SK-N-SH treated with all-trans-retinoic acid at 6 μM for 48 hours (cell line): ENCODE measurements around the gene GAP43.

Experiments used
- ATAC-seq: fragments of 200-7000 bp; cut with Tn5 transposase; 3 replicates; pipeline ENCODE4 v1.9.1; 2020; ENCODE audit warnings: mild to moderate bottlenecking, moderate library complexity
- ARNTL ChIP-seq: fragments of 450-650 bp; formaldehyde crosslinking; IDR thresholded peaks from 2 replicates; pipeline ENCODE4 v1.5.0; 2020; ENCODE audit warnings: low read depth, mild to moderate bottlenecking, moderate library complexity, borderline replicate concordance
- CSDC2 ChIP-seq: fragments of 250-450 bp; sonication (Bioruptor Pico); IDR thresholded peaks from 2 replicates; pipeline ENCODE4 v1.5.0; 2020; ENCODE audit warnings: mild to moderate bottlenecking, moderate library complexity
- ESRRG ChIP-seq: fragments of 250-450 bp; sonication (Bioruptor Pico); IDR thresholded peaks from 2 replicates; pipeline ENCODE4 v1.6.1; 2021; ENCODE audit warnings: mild to moderate bottlenecking
- GLIS3 ChIP-seq: fragments of 250-450 bp; sonication (Bioruptor Pico); IDR thresholded peaks from 2 replicates; pipeline ENCODE4 v1.5.0; 2020; ENCODE audit warnings: mild to moderate bottlenecking, moderate library complexity
- ISL1 ChIP-seq: fragments of 250-450 bp; sonication (Bioruptor Pico); IDR thresholded peaks from 2 replicates; pipeline ENCODE4 v2.1.2; 2022; ENCODE audit warnings: mild to moderate bottlenecking, moderate library complexity
- OSR1 ChIP-seq: fragments of 250-450 bp; sonication (Bioruptor Pico); IDR thresholded peaks from 2 replicates; pipeline ENCODE4 v1.8.0; 2022; ENCODE audit warnings: moderate library complexity, mild to moderate bottlenecking, inconsistent platforms
- PPARA ChIP-seq: fragments of 250-450 bp; sonication (Bioruptor Pico); IDR thresholded peaks from 2 replicates; pipeline ENCODE4 v1.5.0; 2020; ENCODE audit warnings: mild to moderate bottlenecking, borderline replicate concordance
- RARB ChIP-seq: fragments of 250-450 bp; sonication (Bioruptor Pico); IDR thresholded peaks from 2 replicates; pipeline ENCODE4 v1.8.0; 2021; ENCODE audit warnings: mild to moderate bottlenecking, moderate library complexity
- TCF4 ChIP-seq: fragments of 250-450 bp; sonication (Bioruptor Pico); IDR thresholded peaks from 2 replicates; pipeline ENCODE4 v1.8.0; 2021; ENCODE audit warnings: mild to moderate bottlenecking, moderate library complexity, borderline replicate concordance
- TOX ChIP-seq: fragments of 250-450 bp; sonication (Bioruptor Pico); IDR thresholded peaks from 2 replicates; pipeline ENCODE4 v1.8.0; 2021; ENCODE audit warnings: mild to moderate bottlenecking, moderate library complexity, borderline replicate concordance
- ZC3H10 ChIP-seq: fragments of 250-450 bp; sonication (Bioruptor Pico); IDR thresholded peaks from 2 replicates; pipeline ENCODE4 v1.5.1; 2021; ENCODE audit warnings: mild to moderate bottlenecking, moderate library complexity
- ZFP3 ChIP-seq: fragments of 250-450 bp; sonication (Bioruptor Pico); IDR thresholded peaks from 2 replicates; pipeline ENCODE4 v1.5.0; 2020; ENCODE audit warnings: mild to moderate bottlenecking, moderate library complexity
- ZFP30 ChIP-seq: fragments of 450-650 bp; formaldehyde crosslinking; IDR thresholded peaks from 2 replicates; pipeline ENCODE4 v1.5.0; 2022; ENCODE audit warnings: mild to moderate bottlenecking, moderate library complexity
- ZNF565 ChIP-seq: fragments of 450-650 bp; formaldehyde crosslinking; conservative IDR thresholded peaks from 2 replicates; pipeline ENCODE4 v1.5.0; 2020; ENCODE audit warnings: low read depth, mild to moderate bottlenecking, moderate library complexity
- ZNF70 ChIP-seq: fragments of 450-650 bp; formaldehyde crosslinking; IDR thresholded peaks from 2 replicates; pipeline ENCODE4 v1.5.0; 2020; ENCODE audit warnings: mild to moderate bottlenecking, moderate library complexity
- ZNF8 ChIP-seq: fragments of 450-650 bp; formaldehyde crosslinking; IDR thresholded peaks from 2 replicates; pipeline ENCODE4 v1.5.0; 2020; ENCODE audit warnings: mild to moderate bottlenecking, moderate library complexity
- TF ChIP-seq, protein P1 (sequence below): fragments of 250-450 bp; sonication (Bioruptor Pico); IDR thresholded peaks from 2 replicates; pipeline ENCODE4 v1.8.0; 2020; ENCODE audit warnings: mild to moderate bottlenecking, moderate library complexity, borderline replicate concordance
- TF ChIP-seq, protein P2 (sequence below): fragments of 250-450 bp; sonication (Bioruptor Pico); IDR thresholded peaks from 2 replicates; pipeline ENCODE4 v1.5.1; 2021; ENCODE audit warnings: mild to moderate bottlenecking, moderate library complexity
- TF ChIP-seq, protein P3 (sequence below): fragments of 250-450 bp; sonication (Bioruptor Pico); IDR thresholded peaks from 2 replicates; pipeline ENCODE4 v1.5.0; 2020; ENCODE audit warnings: mild to moderate bottlenecking, moderate library complexity
- TF ChIP-seq, protein P4 (sequence below): fragments of 250-450 bp; sonication (Bioruptor Pico); IDR thresholded peaks from 2 replicates; pipeline ENCODE4 v1.8.0; 2021; ENCODE audit warnings: low read depth, mild to moderate bottlenecking, moderate library complexity, borderline replicate concordance
- TF ChIP-seq, protein P5 (sequence below): fragments of 250-450 bp; sonication (Bioruptor Pico); IDR thresholded peaks from 2 replicates; pipeline ENCODE4 v1.5.1; 2020; ENCODE audit warnings: low read depth, mild to moderate bottlenecking, moderate library complexity

Gene GAP43

DNA sequence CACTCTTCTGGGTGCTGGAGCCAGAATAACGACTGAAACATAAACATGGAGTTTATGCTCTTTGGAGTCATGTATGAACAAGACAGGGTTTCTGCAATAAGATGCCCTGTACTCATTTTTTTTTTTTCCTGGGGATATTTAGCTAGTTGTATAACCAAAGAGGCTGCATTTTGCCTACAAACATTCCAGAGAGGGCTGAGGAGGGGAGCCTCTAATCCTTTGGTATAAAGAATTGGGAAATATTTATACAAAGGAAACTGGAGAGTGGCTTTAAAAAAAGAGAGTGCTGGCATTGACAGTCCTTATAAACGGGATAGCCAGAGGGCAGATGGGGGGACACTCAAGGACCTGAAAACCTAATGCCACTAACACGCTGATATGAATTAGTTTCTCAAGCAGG, 32.4 kb upstream of the GAP43 start:
- TF ChIP-seq TCF4 (no peak), ZNF565 (CRISPR knock-in tag) (no peak), ZNF70 (no peak), CSDC2 (CRISPR knock-in tag) (no peak), ZC3H10 (CRISPR knock-in tag) (no peak), ARNTL (no peak), TOX (CRISPR knock-in tag) (no peak), RARB (CRISPR knock-in tag) (no peak)
- TF ChIP-seq, protein P1, sequence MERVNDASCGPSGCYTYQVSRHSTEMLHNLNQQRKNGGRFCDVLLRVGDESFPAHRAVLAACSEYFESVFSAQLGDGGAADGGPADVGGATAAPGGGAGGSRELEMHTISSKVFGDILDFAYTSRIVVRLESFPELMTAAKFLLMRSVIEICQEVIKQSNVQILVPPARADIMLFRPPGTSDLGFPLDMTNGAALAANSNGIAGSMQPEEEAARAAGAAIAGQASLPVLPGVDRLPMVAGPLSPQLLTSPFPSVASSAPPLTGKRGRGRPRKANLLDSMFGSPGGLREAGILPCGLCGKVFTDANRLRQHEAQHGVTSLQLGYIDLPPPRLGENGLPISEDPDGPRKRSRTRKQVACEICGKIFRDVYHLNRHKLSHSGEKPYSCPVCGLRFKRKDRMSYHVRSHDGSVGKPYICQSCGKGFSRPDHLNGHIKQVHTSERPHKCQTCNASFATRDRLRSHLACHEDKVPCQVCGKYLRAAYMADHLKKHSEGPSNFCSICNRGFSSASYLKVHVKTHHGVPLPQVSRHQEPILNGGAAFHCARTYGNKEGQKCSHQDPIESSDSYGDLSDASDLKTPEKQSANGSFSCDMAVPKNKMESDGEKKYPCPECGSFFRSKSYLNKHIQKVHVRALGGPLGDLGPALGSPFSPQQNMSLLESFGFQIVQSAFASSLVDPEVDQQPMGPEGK (CRISPR knock-in tag): no peak
- TF ChIP-seq, all 23 proteins: peak for 0
- no peak for ATAC-seq

DNA sequence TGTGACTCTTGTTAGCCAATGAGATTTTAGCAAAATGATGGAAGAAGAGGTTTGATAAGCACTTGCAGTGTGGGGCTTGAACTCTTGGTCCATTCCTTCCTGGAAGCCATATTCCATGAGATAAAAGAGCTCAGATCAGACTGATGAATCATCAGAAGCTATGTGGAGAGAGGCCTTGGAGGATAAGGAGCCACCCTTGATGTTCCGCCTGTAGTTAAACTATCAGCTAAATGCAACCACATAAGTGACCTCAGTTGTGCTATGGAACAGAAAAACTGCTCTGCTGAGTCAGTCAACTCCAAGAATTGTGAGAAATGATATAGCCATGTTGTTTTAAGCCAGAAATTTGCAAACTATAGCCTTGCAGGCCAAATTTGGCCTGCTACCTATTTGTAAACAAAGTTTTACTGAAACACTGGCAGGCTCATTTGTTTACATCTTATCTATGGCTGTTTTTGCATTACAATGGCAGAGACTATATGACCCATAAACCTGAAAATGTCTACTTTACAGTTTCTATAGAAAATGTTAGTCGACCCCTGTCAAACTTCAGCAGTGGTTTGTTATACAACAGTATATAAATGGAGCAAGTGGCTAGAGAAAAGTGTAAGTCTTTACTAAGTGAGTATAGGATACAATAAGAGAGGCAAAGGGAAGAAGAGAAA, 27.6 kb upstream of the GAP43 start:
- TF ChIP-seq, protein P1 (CRISPR knock-in tag): no peak
- TF ChIP-seq, protein P2, sequence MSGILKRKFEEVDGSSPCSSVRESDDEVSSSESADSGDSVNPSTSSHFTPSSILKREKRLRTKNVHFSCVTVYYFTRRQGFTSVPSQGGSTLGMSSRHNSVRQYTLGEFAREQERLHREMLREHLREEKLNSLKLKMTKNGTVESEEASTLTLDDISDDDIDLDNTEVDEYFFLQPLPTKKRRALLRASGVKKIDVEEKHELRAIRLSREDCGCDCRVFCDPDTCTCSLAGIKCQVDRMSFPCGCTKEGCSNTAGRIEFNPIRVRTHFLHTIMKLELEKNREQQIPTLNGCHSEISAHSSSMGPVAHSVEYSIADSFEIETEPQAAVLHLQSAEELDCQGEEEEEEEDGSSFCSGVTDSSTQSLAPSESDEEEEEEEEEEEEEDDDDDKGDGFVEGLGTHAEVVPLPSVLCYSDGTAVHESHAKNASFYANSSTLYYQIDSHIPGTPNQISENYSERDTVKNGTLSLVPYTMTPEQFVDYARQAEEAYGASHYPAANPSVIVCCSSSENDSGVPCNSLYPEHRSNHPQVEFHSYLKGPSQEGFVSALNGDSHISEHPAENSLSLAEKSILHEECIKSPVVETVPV: no peak
- no peak for TF ChIP-seq TOX (CRISPR knock-in tag)
- TF ChIP-seq, protein P3, sequence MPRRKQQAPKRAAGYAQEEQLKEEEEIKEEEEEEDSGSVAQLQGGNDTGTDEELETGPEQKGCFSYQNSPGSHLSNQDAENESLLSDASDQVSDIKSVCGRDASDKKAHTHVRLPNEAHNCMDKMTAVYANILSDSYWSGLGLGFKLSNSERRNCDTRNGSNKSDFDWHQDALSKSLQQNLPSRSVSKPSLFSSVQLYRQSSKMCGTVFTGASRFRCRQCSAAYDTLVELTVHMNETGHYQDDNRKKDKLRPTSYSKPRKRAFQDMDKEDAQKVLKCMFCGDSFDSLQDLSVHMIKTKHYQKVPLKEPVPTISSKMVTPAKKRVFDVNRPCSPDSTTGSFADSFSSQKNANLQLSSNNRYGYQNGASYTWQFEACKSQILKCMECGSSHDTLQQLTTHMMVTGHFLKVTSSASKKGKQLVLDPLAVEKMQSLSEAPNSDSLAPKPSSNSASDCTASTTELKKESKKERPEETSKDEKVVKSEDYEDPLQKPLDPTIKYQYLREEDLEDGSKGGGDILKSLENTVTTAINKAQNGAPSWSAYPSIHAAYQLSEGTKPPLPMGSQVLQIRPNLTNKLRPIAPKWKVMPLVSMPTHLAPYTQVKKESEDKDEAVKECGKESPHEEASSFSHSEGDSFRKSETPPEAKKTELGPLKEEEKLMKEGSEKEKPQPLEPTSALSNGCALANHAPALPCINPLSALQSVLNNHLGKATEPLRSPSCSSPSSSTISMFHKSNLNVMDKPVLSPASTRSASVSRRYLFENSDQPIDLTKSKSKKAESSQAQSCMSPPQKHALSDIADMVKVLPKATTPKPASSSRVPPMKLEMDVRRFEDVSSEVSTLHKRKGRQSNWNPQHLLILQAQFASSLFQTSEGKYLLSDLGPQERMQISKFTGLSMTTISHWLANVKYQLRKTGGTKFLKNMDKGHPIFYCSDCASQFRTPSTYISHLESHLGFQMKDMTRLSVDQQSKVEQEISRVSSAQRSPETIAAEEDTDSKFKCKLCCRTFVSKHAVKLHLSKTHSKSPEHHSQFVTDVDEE (CRISPR knock-in tag): no peak
- no peak for TF ChIP-seq ISL1 (CRISPR knock-in tag)
- no peak for TF ChIP-seq TCF4
- no peak for TF ChIP-seq ESRRG (CRISPR knock-in tag)
- TF ChIP-seq ZC3H10 (CRISPR knock-in tag): no peak
- TF ChIP-seq, protein P4, sequence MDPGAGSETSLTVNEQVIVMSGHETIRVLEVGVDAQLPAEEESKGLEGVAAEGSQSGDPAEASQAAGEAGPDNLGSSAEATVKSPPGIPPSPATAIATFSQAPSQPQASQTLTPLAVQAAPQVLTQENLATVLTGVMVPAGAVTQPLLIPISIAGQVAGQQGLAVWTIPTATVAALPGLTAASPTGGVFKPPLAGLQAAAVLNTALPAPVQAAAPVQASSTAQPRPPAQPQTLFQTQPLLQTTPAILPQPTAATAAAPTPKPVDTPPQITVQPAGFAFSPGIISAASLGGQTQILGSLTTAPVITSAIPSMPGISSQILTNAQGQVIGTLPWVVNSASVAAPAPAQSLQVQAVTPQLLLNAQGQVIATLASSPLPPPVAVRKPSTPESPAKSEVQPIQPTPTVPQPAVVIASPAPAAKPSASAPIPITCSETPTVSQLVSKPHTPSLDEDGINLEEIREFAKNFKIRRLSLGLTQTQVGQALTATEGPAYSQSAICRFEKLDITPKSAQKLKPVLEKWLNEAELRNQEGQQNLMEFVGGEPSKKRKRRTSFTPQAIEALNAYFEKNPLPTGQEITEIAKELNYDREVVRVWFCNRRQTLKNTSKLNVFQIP (CRISPR knock-in tag): no peak
- TF ChIP-seq, protein P5, sequence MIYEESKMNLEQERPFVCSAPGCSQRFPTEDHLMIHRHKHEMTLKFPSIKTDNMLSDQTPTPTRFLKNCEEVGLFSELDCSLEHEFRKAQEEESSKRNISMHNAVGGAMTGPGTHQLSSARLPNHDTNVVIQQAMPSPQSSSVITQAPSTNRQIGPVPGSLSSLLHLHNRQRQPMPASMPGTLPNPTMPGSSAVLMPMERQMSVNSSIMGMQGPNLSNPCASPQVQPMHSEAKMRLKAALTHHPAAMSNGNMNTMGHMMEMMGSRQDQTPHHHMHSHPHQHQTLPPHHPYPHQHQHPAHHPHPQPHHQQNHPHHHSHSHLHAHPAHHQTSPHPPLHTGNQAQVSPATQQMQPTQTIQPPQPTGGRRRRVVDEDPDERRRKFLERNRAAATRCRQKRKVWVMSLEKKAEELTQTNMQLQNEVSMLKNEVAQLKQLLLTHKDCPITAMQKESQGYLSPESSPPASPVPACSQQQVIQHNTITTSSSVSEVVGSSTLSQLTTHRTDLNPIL (CRISPR knock-in tag): no peak
- no peak for TF ChIP-seq PPARA (CRISPR knock-in tag)
- no peak for TF ChIP-seq ZNF70
- no peak for ATAC-seq

DNA sequence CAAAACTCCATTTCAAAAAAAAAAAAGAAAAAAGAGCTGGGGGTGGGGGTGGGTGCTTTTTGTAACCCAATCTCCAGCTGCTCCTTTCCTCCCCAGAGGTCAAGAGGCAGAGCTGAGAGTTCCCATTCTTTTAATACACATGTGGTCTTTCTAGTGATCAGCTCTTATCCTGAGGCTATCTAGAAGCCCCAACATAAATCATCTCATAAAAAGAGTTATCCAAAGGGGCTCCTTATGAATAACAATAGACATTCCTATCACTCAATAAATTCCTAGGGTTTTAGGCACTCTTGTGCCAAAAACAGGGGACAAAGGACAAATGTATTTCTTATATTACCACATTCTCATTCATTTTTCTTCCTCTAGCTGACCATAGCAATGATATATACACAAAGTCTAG, 25.1 kb upstream of the GAP43 start:
- TF ChIP-seq ZFP30 (CRISPR knock-in tag) (no peak), TCF4 (no peak), GLIS3 (CRISPR knock-in tag) (no peak), ZFP3 (CRISPR knock-in tag) (no peak), ARNTL (no peak), ZNF8 (no peak), OSR1 (no peak)
- TF ChIP-seq, protein P3 (CRISPR knock-in tag): no peak
- TF ChIP-seq, protein P4 (CRISPR knock-in tag): no peak
- no peak for ATAC-seq
